Stimulated activated CD4-positive, alpha-beta T cell treated with anti-CD3 and anti-CD28 coated beads, TNF-alpha, amount 100 ng/mL, for 1 hour (primary cell): ENCODE data around the gene BAIAP2L1.
"Not testable (repeated sequence)": the region's sequence is repeated elsewhere in the genome, so short reads cannot be mapped to it uniquely, and the experiment has no call there.

ENCODE experiments used
- DNase-seq, 3 donors: peaks; one replicate each; pipeline ENCODE4 v3.0.0-alpha.2; 2020; ENCODE audit warnings: low read depth in 3 of 3, low spot score in 1 of 3

The BAIAP2L1 gene, protein sequence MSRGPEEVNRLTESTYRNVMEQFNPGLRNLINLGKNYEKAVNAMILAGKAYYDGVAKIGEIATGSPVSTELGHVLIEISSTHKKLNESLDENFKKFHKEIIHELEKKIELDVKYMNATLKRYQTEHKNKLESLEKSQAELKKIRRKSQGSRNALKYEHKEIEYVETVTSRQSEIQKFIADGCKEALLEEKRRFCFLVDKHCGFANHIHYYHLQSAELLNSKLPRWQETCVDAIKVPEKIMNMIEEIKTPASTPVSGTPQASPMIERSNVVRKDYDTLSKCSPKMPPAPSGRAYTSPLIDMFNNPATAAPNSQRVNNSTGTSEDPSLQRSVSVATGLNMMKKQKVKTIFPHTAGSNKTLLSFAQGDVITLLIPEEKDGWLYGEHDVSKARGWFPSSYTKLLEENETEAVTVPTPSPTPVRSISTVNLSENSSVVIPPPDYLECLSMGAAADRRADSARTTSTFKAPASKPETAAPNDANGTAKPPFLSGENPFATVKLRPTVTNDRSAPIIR

DNA sequence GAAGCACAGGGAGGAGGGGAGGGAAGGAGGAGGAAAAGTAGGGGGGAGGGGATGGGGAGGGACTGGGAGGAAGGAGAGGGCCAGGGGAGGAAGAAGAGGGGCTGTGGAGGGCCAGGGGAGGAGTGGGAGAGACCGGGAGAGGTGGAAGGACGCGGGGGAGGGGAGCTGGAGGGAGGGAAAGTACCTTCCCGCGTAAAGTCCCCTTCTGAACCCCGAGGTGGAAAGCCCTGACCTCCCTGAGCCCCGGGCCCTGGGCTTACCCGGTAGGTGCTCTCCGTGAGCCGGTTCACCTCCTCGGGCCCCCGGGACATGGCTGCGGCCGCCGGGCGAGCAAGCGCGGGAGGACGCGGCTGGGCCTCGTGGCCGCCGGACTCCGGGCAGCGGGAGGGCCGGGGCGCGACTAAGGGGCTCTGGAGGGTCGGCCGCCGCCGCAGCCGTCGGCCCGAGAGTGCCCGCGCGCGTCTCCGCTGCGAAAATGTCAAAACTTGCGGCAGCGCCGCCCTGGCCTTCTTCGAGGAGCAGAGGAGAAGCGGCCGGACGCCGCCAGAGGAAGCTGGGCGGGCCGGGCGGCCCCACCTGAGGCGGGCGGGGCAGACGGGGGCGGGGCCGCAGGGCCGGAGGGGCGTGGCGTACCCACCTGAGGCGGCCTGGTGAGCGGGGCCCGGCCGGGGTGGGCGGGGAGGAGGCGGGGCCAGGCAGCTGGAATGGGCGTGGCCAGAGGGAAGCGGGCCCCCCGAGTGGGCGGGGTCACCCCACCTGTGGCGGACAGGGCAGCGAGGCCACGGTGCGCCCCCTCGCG lies at the start of gene BAIAP2L1:
Gene BAIAP2L1 (minus strand): TSS at position 549 of the 799 bp plus-strand sequence. CDS start 238 bp downstream, at position 311.
- DNase-seq = peak; percentile 49 to 73 (median 68)

DNA sequence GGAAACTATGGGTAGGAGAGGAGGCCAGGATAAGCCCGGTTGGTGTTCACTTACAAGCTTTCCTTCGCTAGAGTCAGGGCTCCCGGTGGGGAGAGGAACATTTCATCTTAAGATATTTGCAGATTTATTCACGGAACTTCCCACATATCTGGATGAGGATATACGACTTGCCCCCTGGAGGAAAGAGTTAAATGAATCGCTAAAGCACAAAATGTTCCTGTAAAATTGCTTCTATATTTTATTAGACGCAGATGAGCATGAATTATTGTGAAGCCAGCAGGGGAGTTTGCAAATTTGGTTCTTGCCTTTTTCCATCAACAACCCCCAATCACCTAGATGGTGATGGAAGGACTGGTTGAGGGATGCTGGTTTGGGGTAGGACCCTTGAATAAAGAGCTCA lies 47.9 kb upstream of the BAIAP2L1 start:
- no peak for DNase-seq

DNA sequence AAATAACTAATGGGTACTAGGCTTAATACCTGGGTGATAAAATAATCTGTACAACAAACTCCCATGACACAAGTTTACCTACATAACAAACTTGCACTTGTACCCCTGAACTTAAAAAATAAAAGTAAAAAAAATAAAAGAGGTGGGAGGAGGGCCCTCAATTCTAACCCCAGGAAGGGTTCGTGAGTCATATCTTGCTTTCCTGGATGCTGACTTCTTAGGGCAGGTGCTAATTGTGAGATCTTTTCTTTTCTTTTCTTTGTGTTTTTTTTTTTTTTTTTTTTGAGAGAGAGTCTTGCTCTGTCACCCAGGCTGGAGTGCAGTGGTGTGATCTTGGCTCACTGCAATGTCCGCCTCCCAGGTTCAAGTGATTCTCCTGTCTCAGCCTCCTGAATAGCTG lies 40.1 kb upstream of the BAIAP2L1 start:
- DNase-seq = not testable (repeated sequence)

DNA sequence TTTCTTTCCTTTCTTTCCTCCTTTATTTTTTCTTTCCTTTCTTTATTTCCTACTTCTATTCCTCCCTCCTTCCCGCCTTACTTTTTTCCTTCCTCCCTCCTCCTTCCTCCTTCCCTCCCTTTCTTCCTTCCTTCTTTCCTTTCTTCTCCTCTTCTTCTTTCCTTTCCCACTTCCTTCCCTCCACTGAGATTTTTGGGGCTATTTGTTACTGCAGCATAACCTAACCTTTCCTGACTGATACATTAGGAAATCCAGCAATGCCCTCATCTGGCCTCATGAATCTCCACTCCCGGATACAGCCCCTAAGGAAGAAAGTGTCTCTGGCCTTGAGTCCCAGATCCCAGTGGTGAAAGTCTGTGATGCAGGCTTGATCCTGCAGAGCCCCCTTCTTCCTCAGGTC lies 38.6 kb upstream of the BAIAP2L1 start:
- no peak for DNase-seq

DNA sequence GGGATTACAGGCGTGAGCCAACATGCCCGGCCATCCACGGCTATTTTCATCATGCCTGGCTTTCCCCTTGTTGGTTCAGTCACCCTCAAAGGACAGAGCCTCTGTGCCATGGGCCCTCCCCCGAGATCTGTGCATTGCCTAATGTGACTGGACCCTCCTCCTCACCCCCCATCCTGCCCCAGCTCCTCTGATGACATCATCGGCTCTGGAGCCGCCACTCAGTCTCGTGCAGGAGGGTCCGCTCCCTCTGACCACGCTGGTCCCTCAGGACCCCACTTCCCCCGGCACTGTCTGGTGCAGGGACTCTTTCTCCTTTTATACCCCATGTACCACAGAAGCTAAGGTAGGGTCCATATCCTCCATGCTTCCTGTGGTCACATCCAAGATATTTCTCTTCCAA lies 33.2 kb upstream of the BAIAP2L1 start:
- no peak for DNase-seq

DNA sequence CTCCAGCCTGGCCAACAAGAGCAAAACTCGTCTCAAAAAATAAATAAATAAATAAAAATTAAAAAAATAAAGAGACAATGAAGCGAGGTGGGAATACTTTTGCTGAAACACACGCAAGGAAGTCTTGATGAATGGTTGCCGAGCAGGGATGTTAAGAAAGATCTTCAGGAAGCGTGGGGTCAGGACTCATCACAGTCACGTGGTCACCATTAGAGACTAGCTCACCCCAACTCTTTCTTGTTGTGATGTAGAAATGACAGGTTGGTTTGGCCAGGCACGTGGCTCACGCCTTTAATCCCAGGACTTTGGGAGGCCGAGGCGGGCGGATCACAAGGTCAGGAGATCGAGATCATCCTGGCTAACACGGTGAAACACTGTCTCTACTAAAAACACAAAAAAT lies 28.9 kb upstream of the BAIAP2L1 start:
- no peak for DNase-seq

DNA sequence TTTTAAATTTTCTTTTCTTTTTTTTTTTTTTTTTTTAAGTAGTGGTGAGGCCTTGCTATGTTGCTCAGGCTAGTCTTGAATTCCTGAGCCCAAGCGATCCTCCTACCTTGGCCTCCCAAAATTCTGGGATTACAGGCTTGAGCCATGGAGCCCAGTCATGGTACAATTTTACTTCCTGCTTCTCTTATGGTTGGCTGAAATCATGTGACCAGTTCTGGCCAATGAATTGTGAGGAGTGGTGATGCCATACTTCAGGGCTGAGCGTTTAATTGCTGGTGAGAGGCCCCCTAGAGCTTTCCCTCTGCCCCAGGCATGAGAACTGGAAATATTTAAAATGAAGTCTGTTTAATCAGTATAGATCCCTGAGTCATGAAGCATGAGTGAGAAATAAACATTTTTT lies 22.2 kb upstream of the BAIAP2L1 start:
- DNase-seq = no peak

DNA sequence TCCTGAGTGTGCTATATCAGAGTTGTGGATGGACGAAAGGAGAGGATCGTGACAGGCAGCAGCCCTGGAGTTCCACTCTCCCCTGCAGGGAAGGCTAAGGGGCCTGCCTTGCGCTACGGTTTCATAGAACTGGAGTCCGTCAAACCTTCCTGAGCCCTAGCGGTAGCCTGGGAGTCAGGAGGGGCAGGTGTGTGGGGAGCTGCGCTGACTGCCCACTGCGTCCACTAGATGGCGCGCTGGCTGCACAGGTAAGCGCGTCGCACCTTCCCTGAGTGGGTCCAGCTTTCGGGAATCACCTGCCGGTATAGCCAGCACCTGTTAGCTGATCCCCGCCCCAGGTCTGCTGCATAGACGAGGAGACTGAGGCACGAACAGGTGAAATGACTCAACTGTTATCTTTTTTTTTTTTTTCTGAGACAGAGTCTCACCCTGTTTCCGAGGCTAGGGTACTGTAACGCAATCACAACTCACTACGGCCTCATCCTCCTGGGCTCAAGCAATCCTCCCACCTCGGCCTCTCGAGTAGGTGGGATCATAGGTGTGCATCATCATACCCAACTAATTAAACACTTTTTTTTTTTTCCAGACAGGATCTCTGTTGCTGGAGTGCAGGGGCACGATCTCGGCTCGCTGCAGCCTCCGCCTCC lies 20.2 kb upstream of the BAIAP2L1 start:
- peak in 2 of 3 donors; percentile 20 to 43 for DNase-seq

DNA sequence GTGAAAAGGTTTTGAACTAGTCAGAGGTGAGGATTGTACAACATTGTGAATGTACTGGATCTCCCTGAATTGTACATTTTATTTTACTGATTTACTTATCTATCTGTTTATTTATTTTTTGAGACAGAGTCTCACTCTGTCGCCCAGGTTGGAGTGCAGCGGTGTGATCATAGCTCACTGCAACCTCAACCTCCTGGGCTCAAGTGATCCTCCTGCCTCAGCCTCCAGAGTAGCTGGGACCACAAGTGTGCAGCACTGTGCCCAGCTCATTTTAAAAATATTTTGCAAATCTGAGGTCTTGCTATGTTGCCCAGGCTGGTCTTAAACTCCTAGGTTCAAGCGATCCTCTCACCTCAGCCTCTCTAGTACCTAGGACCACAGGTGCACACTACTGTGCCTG lies 19.1 kb upstream of the BAIAP2L1 start:
- not testable (repeated sequence) for DNase-seq

DNA sequence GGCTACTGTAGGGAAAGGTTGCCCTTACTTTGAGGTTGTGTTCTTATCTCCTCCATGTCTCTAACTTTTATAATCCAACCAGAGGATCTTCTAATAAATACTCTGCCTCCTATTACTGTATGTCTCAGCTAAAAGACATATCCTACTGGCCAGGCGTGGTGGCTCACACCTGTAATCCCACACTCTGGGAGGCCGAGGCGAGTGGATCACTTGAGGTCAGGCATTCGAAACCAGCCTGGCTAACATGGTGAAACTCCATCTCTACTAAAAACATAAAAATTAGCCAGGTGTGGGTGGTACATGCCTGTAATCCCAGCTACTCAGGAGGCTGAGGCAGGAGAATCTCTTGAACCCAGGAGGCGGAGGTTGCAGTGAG lies 18.4 kb upstream of the BAIAP2L1 start:
- not testable (repeated sequence) for DNase-seq

DNA sequence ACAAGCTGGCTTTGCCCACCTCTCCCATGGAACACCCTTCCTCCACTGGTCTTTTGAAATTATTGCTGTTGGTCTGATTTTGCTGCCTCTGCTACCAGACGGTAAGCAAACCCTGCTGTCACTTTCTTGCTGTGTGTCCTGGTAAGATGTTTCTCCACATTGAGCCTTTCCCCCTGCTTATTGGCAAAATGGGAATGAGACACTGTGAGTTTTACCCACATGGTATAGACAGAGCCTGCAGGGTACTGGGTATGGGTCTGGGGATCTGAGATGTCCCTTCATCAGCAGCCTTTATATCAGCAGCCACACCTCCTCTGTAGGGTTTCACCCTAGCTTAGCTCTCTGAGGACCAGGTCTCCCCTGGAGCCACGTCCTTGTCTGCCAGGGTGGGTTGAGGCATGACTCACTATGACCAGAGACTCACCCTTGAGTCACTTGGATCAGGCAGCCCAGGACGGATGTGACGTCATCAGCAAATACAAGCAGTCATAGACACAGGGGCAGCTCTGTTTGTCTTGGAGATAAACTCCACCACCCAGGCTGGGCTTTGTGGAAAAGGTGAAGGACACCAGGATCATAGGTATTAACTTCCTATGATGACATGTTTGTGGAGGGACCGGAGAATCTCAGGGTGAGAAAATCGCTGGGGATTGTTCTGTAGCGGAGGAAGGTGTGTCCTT lies 17.9 kb upstream of the BAIAP2L1 start:
- no peak for DNase-seq

DNA sequence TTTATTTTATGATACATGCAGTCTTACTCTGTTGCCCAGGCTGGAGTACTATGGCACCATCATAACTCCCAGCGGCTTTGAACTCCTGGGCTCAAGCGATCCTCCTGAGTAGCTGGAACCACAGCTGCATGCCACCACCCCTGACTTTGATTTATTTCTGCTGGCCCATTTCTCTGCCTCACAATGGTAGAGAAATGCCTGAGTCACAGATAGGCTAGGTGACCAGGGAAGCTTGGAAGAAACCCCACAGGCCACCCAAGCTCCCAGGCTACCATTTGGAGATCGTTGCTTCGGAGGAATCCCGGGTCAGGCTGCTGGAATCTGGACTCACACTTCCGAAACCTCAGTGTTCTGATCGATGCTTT lies 17.4 kb upstream of the BAIAP2L1 start:
- DNase-seq = no peak

DNA sequence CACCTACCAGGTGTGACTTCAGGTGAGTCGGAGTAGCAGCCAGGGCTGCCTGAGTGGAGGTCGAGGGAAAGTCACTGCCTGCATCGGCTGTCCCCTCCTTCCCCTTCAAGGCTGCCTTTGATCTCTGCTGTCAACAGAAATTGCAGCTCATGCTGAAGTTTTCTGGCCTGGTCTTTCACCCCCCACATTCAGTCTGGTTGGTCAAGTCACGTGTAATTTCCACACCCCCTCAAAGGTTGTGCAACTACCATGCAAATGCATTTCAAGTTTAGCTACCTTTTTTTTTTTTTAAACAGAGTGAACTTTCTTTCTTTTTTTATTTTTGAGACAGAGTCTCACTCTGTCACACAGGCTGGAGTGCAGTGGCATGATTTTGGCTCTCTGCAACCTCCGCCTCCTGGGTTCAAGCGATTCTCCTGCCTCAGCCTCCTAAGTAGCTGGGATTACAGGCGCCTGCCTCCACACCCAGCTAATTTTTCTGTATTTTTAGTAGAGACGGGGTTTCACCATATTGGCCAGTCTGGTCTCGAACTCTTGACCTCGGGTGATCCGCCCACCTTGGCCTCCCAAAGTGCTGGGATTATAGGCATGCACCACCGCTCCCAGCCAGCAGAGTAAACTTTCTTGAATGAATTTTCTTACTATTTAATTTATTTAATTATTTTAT lies 16.8 kb upstream of the BAIAP2L1 start:
- not testable (repeated sequence) for DNase-seq

DNA sequence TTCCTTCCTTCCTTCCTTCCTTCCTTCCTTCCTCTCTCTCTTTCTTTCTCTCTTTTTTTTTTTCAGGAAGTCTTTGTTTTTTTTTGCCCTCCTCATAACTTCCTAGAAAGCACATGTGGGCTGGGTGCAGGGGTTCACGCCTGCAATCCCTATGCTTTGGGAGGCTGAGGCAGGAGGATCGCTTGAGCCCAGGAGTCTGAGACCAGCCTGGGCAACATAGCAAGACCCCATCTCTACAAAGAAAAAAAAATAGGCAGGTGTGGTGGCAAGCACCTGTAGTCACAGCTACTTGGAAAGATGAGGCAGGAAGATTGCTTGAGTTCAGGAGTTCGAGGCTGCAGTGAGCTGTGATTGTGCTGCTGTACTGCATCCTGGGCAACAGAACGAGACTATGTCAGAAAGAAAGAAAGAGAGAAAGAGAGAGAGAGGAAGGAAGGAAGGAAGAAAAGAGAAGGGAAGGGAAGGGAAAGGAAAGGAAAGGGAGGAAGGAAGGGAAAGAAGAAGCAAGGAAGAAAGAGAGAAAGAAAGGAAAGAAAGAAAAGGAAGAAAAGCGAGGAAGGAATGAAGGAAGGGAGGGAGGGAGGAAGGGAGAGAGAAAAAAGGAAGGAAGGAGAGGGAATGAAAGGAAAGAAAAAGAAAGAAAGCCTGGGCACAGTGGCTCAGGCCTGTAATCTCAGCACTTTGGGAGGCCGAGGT lies 13.5 kb upstream of the BAIAP2L1 start:
- no peak for DNase-seq

DNA sequence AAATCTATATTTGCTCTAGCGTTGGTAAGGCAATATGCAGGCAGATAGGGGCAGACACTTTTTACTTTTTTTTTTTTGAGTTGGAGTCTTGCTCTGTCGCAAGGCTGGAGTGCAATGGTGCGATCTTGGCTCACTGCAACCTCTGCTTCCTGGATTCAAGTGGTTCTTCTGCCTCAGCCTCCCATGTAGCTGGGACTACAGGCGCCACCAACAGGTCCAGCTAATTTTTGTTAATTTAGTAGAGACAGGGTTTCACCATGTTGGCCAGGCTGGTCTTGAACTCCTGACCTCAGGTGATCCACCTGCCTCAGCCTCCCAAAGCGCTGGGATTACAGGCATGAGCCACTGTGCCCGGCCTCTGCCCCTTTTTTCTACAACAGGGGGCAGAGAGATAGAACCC lies 12.8 kb upstream of the BAIAP2L1 start:
- not testable (repeated sequence) for DNase-seq

DNA sequence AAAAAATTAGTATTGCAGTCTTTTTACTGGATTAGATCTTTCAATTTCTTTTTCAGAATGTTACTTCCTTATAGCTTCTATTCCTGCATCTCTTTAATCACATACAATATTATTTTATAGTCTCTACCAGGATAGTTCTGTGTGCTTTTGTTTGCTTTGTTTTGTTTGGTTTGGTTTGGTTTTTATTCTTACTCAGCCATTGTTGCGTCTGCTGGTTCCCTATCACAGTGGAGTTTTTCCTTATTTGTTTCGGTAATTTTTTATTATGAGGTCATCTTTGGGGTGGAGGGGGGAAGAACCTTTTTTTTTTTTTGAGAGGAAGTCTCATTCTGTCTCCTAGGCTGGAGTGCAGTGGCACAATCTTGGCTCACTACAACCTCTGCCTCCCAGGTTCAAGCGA lies 9.0 kb upstream of the BAIAP2L1 start:
- DNase-seq = no peak

DNA sequence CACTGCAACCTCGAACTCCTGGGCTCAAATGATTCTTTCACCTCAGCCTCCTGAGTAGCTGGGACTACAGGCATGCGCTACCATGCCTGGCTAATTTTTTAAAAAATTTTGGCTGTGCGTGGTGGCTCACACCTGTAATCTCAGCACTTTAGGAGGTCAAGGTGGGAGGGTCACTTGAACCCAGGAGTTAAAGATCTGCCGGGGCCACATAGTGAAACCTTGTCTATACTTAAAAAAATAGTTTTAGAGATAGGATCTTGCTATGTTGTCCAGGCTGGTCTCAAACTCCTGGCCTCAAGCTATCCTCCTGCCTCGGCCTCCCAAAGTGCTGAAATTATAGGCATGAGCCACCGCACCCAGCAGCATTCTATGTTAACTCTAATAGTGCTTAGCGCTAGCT lies 7.3 kb upstream of the BAIAP2L1 start:
- DNase-seq = not testable (repeated sequence)

DNA sequence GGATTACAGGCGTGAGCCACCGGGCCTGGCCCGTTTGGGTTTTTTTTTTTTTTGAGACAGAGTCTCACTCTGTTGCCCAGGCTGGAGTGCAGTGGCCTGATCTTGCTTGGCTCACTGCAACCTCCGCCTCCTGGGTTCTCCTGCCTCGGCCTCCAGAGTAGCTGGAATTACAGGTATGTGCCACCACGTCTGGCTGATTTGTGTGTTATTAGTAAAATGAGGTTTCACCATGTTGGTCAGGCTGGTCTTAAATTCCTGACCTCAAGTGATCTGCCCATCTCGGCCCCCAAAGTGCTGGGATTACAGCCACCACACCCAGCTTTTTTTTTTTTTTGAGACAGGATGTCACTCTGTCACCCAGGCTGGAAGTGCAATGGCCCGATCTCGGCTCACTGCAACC lies 5.9 kb upstream of the BAIAP2L1 start:
- DNase-seq = no peak

DNA sequence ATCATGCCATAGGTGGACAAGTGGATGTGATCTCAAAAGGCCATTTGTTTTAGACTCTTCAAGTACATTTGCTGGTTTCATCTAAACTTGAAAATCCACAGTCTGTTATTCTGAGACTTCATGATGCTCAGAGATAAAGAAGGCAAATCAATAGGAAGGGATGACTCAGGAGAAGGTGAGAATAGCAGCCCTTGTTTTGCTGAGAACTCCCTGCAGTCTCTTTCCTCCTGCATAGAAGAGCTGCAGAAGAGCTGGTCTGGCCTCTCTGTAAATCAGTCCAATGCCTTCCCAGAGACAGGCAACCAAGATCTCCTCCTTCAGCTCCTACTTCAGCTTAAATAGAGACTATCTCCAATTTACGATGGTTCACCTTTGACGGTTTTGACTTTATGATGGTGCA lies 4.0 kb upstream of the BAIAP2L1 start:
- DNase-seq = no peak
